Skeletal muscle satellite cell (primary cell): ENCODE measurements around the gene SMPD2.

Experiments
- H3K27me3 ChIP-seq: 2 replicates; pipeline ENCODE4 v1.7.0; 2013; ENCODE audit warnings: low read length; ENCODE audit not compliant: control insufficient read depth, insufficient read depth
- H3K36me3 ChIP-seq: 2 replicates; pipeline ENCODE4 v1.7.0; 2013; ENCODE audit warnings: mild to moderate bottlenecking, control low read depth, low read length; ENCODE audit not compliant: insufficient read depth
- H3K4me1 ChIP-seq: 2 replicates; pipeline ENCODE4 v1.7.0; 2013; ENCODE audit warnings: low read length; ENCODE audit not compliant: control insufficient read depth, insufficient read depth
- H3K4me2 ChIP-seq: 2 replicates; pipeline ENCODE4 v1.7.0; 2013; ENCODE audit warnings: mild to moderate bottlenecking, low read length
- H3K4me3 ChIP-seq: 2 replicates; pipeline ENCODE4 v1.7.0; 2013; ENCODE audit warnings: low read length
- H3K9ac ChIP-seq: 2 replicates; pipeline ENCODE4 v1.7.0; 2013; ENCODE audit warnings: mild to moderate bottlenecking, low read depth, low read length, moderate library complexity
- H3K9me3 ChIP-seq: replicated peaks from 2 replicates; pipeline ENCODE4 v1.7.0; 2013; ENCODE audit warnings: mild to moderate bottlenecking, control low read depth, low read length

SMPD2 gene

GRCh38 chr6:109480993-109481480, 40.5 kb downstream of the SMPD2 start:
- H3K27me3 ChIP-seq = no peaks in the 10 kb centered on the region
- peak overlapping the region; percentile 10 for H3K4me3 ChIP-seq
- peak overlapping the region; percentile 99 for H3K4me2 ChIP-seq
- H3K36me3 ChIP-seq = peaks cover 31% of the 10 kb centered on the region
- H3K9me3 ChIP-seq = no peaks in the 10 kb centered on the region
- H3K9ac ChIP-seq = no peak overlapping the region
- peaks cover 30% of the 10 kb centered on the region for H3K4me1 ChIP-seq

GRCh38 chr6:109482905-109483734, 42.6 kb downstream of the SMPD2 start, which contains the start of gene ZBTB24:
ZBTB24 (minus strand) TSS chr6:109483219; CDS start chr6:109482026, 1,193 bp downstream.
- H3K4me3 ChIP-seq = peak within 1 kb of the TSS; percentile 87
- peak within 1 kb of the TSS; percentile 92 for H3K9ac ChIP-seq
- peaks cover 25% of the 10 kb centered on the region for H3K4me1 ChIP-seq
- no peaks in the 10 kb centered on the region for H3K27me3 ChIP-seq
- peak within 1 kb of the TSS; percentile 99 for H3K4me2 ChIP-seq
- no peaks in the 10 kb centered on the region for H3K9me3 ChIP-seq
- H3K36me3 ChIP-seq = peaks cover 24% of the 10 kb centered on the region

- Histone ChIP-seq H3K9me3 (no peaks in the 10 kb centered on the region), H3K27me3 (no peaks in the 10 kb centered on the region), H3K4me1 (peaks cover 23% of the 10 kb centered on the region), H3K36me3 (peaks cover 24% of the 10 kb centered on the region), H3K4me2 (peak overlapping the region; percentile 90), H3K9ac (peak overlapping the region; percentile 48), H3K4me3 (peak overlapping the region; percentile 74)
Measured at GRCh38 chr6:109483735-109484057, 43.2 kb downstream of the SMPD2 start.

GRCh38 chr6:109484122-109484521, 43.6 kb downstream of the SMPD2 start:
- no peaks in the 10 kb centered on the region for H3K27me3 ChIP-seq
- H3K9me3 ChIP-seq = no peaks in the 10 kb centered on the region
- no peak overlapping the region for H3K9ac ChIP-seq
- H3K36me3 ChIP-seq = peaks cover 22% of the 10 kb centered on the region
- peak overlapping the region; percentile 90 for H3K4me2 ChIP-seq
- peaks cover 21% of the 10 kb centered on the region for H3K4me1 ChIP-seq
- peak overlapping the region; percentile 74 for H3K4me3 ChIP-seq

GRCh38 chr6:109485266-109485935, 44.9 kb downstream of the SMPD2 start:
- Histone ChIP-seq H3K4me2 (no peak overlapping the region), H3K27me3 (no peaks in the 10 kb centered on the region)

GRCh38 chr6:109486068-109486467, 45.5 kb downstream of the SMPD2 start:
- Histone ChIP-seq H3K4me2 (no peak overlapping the region), H3K9me3 (no peaks in the 10 kb centered on the region)

More at GRCh38 chr6:109485266-109485935, 44.9 kb downstream of the SMPD2 start:
- Histone ChIP-seq H3K9me3 (no peaks in the 10 kb centered on the region), H3K9ac (no peak overlapping the region), H3K36me3 (peaks cover 17% of the 10 kb centered on the region), H3K4me3 (no peak overlapping the region), H3K4me1 (peaks cover 17% of the 10 kb centered on the region)

GRCh38 chr6:109488001-109488400, 47.5 kb downstream of the SMPD2 start:
- H3K9me3 ChIP-seq = no peaks in the 10 kb centered on the region
- H3K4me1 ChIP-seq = no peaks in the 10 kb centered on the region
- no peak overlapping the region for H3K4me2 ChIP-seq
- H3K27me3 ChIP-seq = peaks cover 6% of the 10 kb centered on the region
- H3K4me3 ChIP-seq = no peak overlapping the region
- no peak overlapping the region for H3K9ac ChIP-seq
- no peaks in the 10 kb centered on the region for H3K36me3 ChIP-seq

More at GRCh38 chr6:109486068-109486467, 45.5 kb downstream of the SMPD2 start:
- H3K36me3 ChIP-seq = peaks cover 10% of the 10 kb centered on the region
- no peak overlapping the region for H3K9ac ChIP-seq
- no peaks in the 10 kb centered on the region for H3K27me3 ChIP-seq
- H3K4me1 ChIP-seq = peaks cover 12% of the 10 kb centered on the region
- H3K4me3 ChIP-seq = no peak overlapping the region

- no peaks in the 10 kb centered on the region for H3K36me3 ChIP-seq
- H3K9me3 ChIP-seq = no peaks in the 10 kb centered on the region
- no peak overlapping the region for H3K4me2 ChIP-seq
Measured at GRCh38 chr6:109490713-109491112, 50.2 kb downstream of the SMPD2 start.

GRCh38 chr6:109491207-109491938, 50.8 kb downstream of the SMPD2 start:
- Histone ChIP-seq H3K27me3 (peaks cover 13% of the 10 kb centered on the region), H3K4me3 (no peak overlapping the region)

More at GRCh38 chr6:109490713-109491112, 50.2 kb downstream of the SMPD2 start:
- Histone ChIP-seq H3K4me1 (no peaks in the 10 kb centered on the region), H3K9ac (no peak overlapping the region), H3K4me3 (no peak overlapping the region), H3K27me3 (peaks cover 11% of the 10 kb centered on the region)

More at GRCh38 chr6:109491207-109491938, 50.8 kb downstream of the SMPD2 start:
- H3K9me3 ChIP-seq = no peaks in the 10 kb centered on the region
- H3K36me3 ChIP-seq = no peaks in the 10 kb centered on the region
- no peak overlapping the region for H3K9ac ChIP-seq
- H3K4me1 ChIP-seq = no peaks in the 10 kb centered on the region
- no peak overlapping the region for H3K4me2 ChIP-seq
